A549 (cell line): ENCODE results near the gene KCNQ5. TPM values are rescaled to one million over a fixed set of nuclear protein-coding genes. Genes with fewer than 3 reads are reported as not detected.
"Not testable (repeated sequence)": the region's sequence is repeated elsewhere in the genome, so short reads cannot be mapped to it uniquely, and the experiment has no call there.

Experiments used
- ATAC-seq, 2 experiments: fragments of 200-7000 bp in 1 of 2; fragments of >200 bp in 1 of 2; cut with Nextera tagmentation in 1 of 2; cut with Tn5 transposase in 1 of 2; 3 replicates each; pipeline versions ENCODE4 v1.8.0 to v1.9.1; 2018 to 2020; ENCODE audit warnings: mild to moderate bottlenecking in 1 of 2, moderate library complexity in 1 of 2
- CTCF ChIA-PET: fragments of 300-600 bp; sonication (Branson Sonifier 250); formaldehyde crosslinking; extraction: SDS; loops from one replicate; lab custom pipeline; 2021; ENCODE audit warnings: antibody characterized with exemption, inconsistent platforms; lab: Yijun Ruan, JAX
- POLR2A ChIA-PET: fragments of 350-600 bp; formaldehyde crosslinking; extraction: SDS; loops from one replicate; lab custom pipeline; 2021; ENCODE audit warnings: antibody characterized with exemption, inconsistent platforms; lab: Yijun Ruan, JAX
- DNase-seq, 2 experiments: peaks; one replicate each; pipeline versions ENCODE4 v3.0.0 to v3.0.0-alpha.2; 2011 to 2016; ENCODE audit warnings: low read depth in 1 of 2, low spot score in 1 of 2
- FAIRE-seq: peaks from 2 replicates; lab custom pipeline; 2011; peaks lifted over from hg19 to GRCh38; lab: Jason Lieb, UNC
- H3K27ac ChIP-seq, 2 experiments: fragments of >200 bp; sonication (Bioruptor Twin); formaldehyde crosslinking; 3 replicates each; pipeline ENCODE4 v1.5.1; 2016 to 2017
- H3K4me1 ChIP-seq: fragments of >200 bp; sonication (Bioruptor Twin); formaldehyde crosslinking; 3 replicates; pipeline ENCODE4 v1.6.1; 2016
- H3K4me2 ChIP-seq: fragments of >200 bp; sonication (Bioruptor Twin); formaldehyde crosslinking; 3 replicates; pipeline ENCODE4 v1.6.1; 2016
- H3K4me3 ChIP-seq: fragments of >200 bp; sonication (Bioruptor Twin); formaldehyde crosslinking; 3 replicates; pipeline ENCODE4 v1.5.1; 2016
- H3K9me3 ChIP-seq: fragments of >200 bp; sonication (Bioruptor Twin); formaldehyde crosslinking; 3 replicates; pipeline ENCODE4 v1.6.1; 2016
- CBX2 ChIP-seq: fragments of 200-600 bp; sonication (generic); IDR thresholded peaks from 2 replicates; pipeline ENCODE4 v1.6.1; 2016; ENCODE audit warnings: low read depth, mild to moderate bottlenecking, borderline replicate concordance
- CEBPB ChIP-seq, 2 experiments: fragments of >200 bp in 1 of 2; sonication (Bioruptor Twin) in 1 of 2; formaldehyde crosslinking in 1 of 2; IDR thresholded peaks; 2 replicates each; pipeline ENCODE4 v1.6.1; 2012 to 2016
- CHD2 ChIP-seq: fragments of 150-350 bp; IDR thresholded peaks from 2 replicates; pipeline ENCODE4 v1.6.1; 2014; ENCODE audit warnings: low read length; ENCODE audit not compliant: partially characterized antibody
- EP300 ChIP-seq, 2 experiments: fragments of >200 bp; sonication (Bioruptor Twin); formaldehyde crosslinking; IDR thresholded peaks; 2 replicates in 1 of 2; 3 replicates in 1 of 2; pipeline ENCODE4 v1.6.1; 2016 to 2017
- FOSB ChIP-seq: fragments of 250-450 bp; sonication (Bioruptor Pico); IDR thresholded peaks from 2 replicates; pipeline ENCODE4 v1.5.0; 2020; ENCODE audit warnings: mild to moderate bottlenecking, moderate library complexity
- GATA3 ChIP-seq: IDR thresholded peaks from 2 replicates; pipeline ENCODE4 v1.6.1; 2012; ENCODE audit warnings: borderline replicate concordance
- HDAC2 ChIP-seq: fragments of 200-600 bp; sonication (generic); IDR thresholded peaks from 2 replicates; pipeline ENCODE4 v1.6.1; 2016
- HEYL ChIP-seq: fragments of 250-450 bp; sonication (Bioruptor Pico); IDR thresholded peaks from 2 replicates; pipeline ENCODE4 v1.8.0; 2021; ENCODE audit warnings: mild to moderate bottlenecking, moderate library complexity
- HOXA7 ChIP-seq: fragments of 250-450 bp; sonication (Bioruptor Pico); IDR thresholded peaks from 2 replicates; pipeline ENCODE4 v1.5.0; 2020; ENCODE audit warnings: mild to moderate bottlenecking, moderate library complexity
- KDM1A ChIP-seq: fragments of 200-600 bp; sonication (generic); IDR thresholded peaks from 2 replicates; pipeline ENCODE4 v1.6.1; 2016; ENCODE audit warnings: low read depth, mild to moderate bottlenecking
- MAFK ChIP-seq: fragments of 450-650 bp; IDR thresholded peaks from 2 replicates; pipeline ENCODE4 v1.6.1; 2014; ENCODE audit not compliant: partially characterized antibody
- MAZ ChIP-seq: fragments of 150-350 bp; IDR thresholded peaks from 2 replicates; pipeline ENCODE4 v1.6.1; 2014; ENCODE audit warnings: antibody characterized with exemption, low read depth, low read length, borderline replicate concordance
- MYC ChIP-seq: IDR thresholded peaks from 2 replicates; pipeline ENCODE4 v1.6.1; 2012; ENCODE audit warnings: mild to moderate bottlenecking, inconsistent platforms, low read length, improper control_type of control experiment, borderline replicate concordance
- NFE2L2 ChIP-seq: fragments of 150-350 bp; conservative IDR thresholded peaks from 2 replicates; pipeline ENCODE4 v1.6.1; 2014; ENCODE audit warnings: low read length
- NR3C1 ChIP-seq: fragments of >200 bp; sonication (Bioruptor Twin); formaldehyde crosslinking; IDR thresholded peaks from 3 replicates; pipeline ENCODE4 v1.6.1; 2017
- RAD21 ChIP-seq, 2 experiments: fragments of >200 bp in 1 of 2; sonication (Bioruptor Twin) in 1 of 2; formaldehyde crosslinking in 1 of 2; IDR thresholded peaks in 1 of 2; conservative IDR thresholded peaks in 1 of 2; 2 replicates in 1 of 2; 3 replicates in 1 of 2; pipeline ENCODE4 v1.6.1; 2012 to 2018; ENCODE audit warnings: inconsistent platforms in 1 of 2
- RFX5 ChIP-seq: fragments of 450-650 bp; IDR thresholded peaks from 2 replicates; pipeline ENCODE4 v1.7.1; 2014; ENCODE audit warnings: antibody characterized with exemption, mild to moderate bottlenecking, moderate library complexity
- ZFP36 ChIP-seq: fragments of 450-650 bp; IDR thresholded peaks from 2 replicates; pipeline ENCODE4 v1.6.1; 2014; ENCODE audit warnings: borderline replicate concordance; ENCODE audit not compliant: partially characterized antibody
- ZNF302 ChIP-seq: fragments of 250-450 bp; sonication (Bioruptor Pico); IDR thresholded peaks from 2 replicates; pipeline ENCODE4 v1.9.0; 2021; ENCODE audit warnings: inconsistent platforms, mild to moderate bottlenecking, moderate library complexity
- WGBS: methylation state at CpG from one replicate; pipeline ENCODE4 v1.1.6; 2017; ENCODE audit errors: missing lambda C conversion rate; 5-methylcytosine and 5-hydroxymethylcytosine counted together
- polyA plus RNA-seq, 4 experiments: library from polyadenylated mRNA; depleted of rRNA in 3 of 4; stranded (reverse); fragments of >200 nt; fragmentation: RNase III in 1 of 4; extraction: RNeasy Plus Mini Kit Qiagen cat#74134 plus additional on column Dnase treatment in 1 of 4; gene quantifications; 2 replicates in 3 of 4; 3 replicates in 1 of 4; pipeline ENCODE4 v1.2.3, GENCODE V29; 2011 to 2017
- TF ChIP-seq, protein P1 (sequence below): fragments of >200 bp; sonication (Bioruptor Twin); formaldehyde crosslinking; IDR thresholded peaks from 3 replicates; pipeline ENCODE4 v1.5.1; 2016
- TF ChIP-seq, protein P2 (sequence below): IDR thresholded peaks from 2 replicates; pipeline ENCODE4 v1.6.1; 2012
- TF ChIP-seq, protein P3 (sequence below): fragments of 250-450 bp; sonication (Bioruptor Pico); IDR thresholded peaks from 2 replicates; pipeline ENCODE4 v1.5.0; 2020; ENCODE audit warnings: low read depth, mild to moderate bottlenecking, moderate library complexity
- TF ChIP-seq, protein P4 (sequence below): fragments of 200-600 bp; sonication (generic); IDR thresholded peaks from 2 replicates; pipeline ENCODE4 v1.6.1; 2016; ENCODE audit warnings: antibody characterized with exemption, mild to moderate bottlenecking, moderate library complexity
- TF ChIP-seq, protein P5 (sequence below): fragments of >200 bp; sonication (Bioruptor Twin); formaldehyde crosslinking; IDR thresholded peaks from 2 replicates; pipeline ENCODE4 v1.6.1; 2016

Gene KCNQ5
- polyA plus RNA-seq, 2 of the 4 experiments (the other 2 are of a cell fraction) = 1.2 to 1.3 TPM

DNA sequence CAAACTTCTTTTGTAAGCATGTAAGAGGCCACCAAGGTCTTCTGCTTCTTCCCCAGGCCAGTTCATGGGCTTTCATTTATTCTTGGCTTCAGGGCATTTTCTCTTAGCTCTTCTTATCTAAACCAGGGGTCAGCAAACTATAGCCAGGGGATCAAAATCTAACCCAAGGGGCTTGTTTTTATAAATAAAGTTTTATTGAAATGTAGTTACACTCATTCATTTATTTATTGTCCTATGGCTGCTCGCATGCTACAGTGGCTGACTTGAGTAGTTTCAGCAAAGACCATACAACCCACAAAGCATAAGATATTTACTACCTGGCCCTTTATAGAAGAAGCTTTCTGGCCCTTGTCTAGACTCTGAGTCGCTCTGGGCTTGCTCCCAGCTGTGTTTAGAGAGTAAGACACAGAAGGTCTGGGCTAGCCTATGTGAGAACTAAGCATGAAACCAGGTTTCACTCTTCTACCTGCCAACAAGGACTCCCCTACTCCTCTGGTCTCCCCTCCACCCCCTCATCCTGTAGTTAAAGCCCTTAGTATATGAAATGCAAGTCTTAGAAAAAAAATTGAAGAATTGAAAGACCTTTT is 560.2 kb downstream of the KCNQ5 start:
- TF ChIP-seq CHD2 (no peak), ZNF302 (no peak), HOXA7 (CRISPR knock-in tag) (no peak), HEYL (CRISPR knock-in tag) (no peak), MAFK (no peak), MYC (no peak), MAZ (no peak), FOSB (CRISPR knock-in tag) (no peak), CEBPB (IDR thresholded peaks at IDR 0.05) (no peak), RFX5 (no peak), ZFP36 (no peak), KDM1A (no peak)
- TF ChIP-seq, protein P1, sequence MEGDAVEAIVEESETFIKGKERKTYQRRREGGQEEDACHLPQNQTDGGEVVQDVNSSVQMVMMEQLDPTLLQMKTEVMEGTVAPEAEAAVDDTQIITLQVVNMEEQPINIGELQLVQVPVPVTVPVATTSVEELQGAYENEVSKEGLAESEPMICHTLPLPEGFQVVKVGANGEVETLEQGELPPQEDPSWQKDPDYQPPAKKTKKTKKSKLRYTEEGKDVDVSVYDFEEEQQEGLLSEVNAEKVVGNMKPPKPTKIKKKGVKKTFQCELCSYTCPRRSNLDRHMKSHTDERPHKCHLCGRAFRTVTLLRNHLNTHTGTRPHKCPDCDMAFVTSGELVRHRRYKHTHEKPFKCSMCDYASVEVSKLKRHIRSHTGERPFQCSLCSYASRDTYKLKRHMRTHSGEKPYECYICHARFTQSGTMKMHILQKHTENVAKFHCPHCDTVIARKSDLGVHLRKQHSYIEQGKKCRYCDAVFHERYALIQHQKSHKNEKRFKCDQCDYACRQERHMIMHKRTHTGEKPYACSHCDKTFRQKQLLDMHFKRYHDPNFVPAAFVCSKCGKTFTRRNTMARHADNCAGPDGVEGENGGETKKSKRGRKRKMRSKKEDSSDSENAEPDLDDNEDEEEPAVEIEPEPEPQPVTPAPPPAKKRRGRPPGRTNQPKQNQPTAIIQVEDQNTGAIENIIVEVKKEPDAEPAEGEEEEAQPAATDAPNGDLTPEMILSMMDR = no peak
- TF ChIP-seq, protein P2, sequence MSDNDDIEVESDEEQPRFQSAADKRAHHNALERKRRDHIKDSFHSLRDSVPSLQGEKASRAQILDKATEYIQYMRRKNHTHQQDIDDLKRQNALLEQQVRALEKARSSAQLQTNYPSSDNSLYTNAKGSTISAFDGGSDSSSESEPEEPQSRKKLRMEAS = no peak
- TF ChIP-seq, all 56 proteins: peak for 0
- 26% methylated on average over 2 of the region's 2 CpGs for WGBS
- no peaks in the 10 kb centered on the region for H3K4me1 ChIP-seq
- POLR2A ChIA-PET = no interaction called here
- FAIRE-seq = no peak
- H3K9me3 ChIP-seq = no peaks in the 10 kb centered on the region
- no peak for ATAC-seq
- DNase-seq = no peak
- H3K27ac ChIP-seq = no peak overlapping the region
- CTCF ChIA-PET = interaction anchor here (0.6 to 2.3 kb wide), 6 partner anchors 13 to 770 kb away, joined by 3 to 7 read pairs (median 6); no protein-coding TSS in a partner anchor
- no peak overlapping the region for H3K4me3 ChIP-seq
- no peak overlapping the region for H3K4me2 ChIP-seq

GRCh38 chr6:73193302-73193701 is 571.4 kb downstream of the KCNQ5 start:
- ATAC-seq, H3K4me1 ChIP-seq, CTCF ChIA-PET, DNase-seq, FAIRE-seq, POLR2A ChIA-PET, H3K9me3 ChIP-seq, H3K4me2 ChIP-seq, H3K4me3 ChIP-seq, H3K27ac ChIP-seq: not testable (repeated sequence)
- WGBS = 64% methylated on average over 4 of the region's 4 CpGs

- no peaks in the 10 kb centered on the region for H3K9me3 ChIP-seq
- 76% methylated on average over 6 of the region's 7 CpGs for WGBS
- ATAC-seq = no peak
- H3K4me3 ChIP-seq = no peak overlapping the region
- ChIA-PET POLR2A (no interaction called here), CTCF (interaction anchor here (1.2 kb wide), 1 partner anchor 12 kb away, joined by 3 read pairs; no protein-coding TSS in a partner anchor)
- FAIRE-seq = no peak
- TF ChIP-seq MAFK (no peak), RAD21 (conservative IDR thresholded peaks at IDR 0.05 in 1 of 2, IDR thresholded peaks at IDR 0.05 in 1 of 2) (no peak), MAZ (no peak), NR3C1 (no peak), ZFP36 (no peak), GATA3 (no peak)
- H3K4me1 ChIP-seq = no peaks in the 10 kb centered on the region
- no peak overlapping the region for H3K4me2 ChIP-seq
- DNase-seq = no peak
- H3K27ac ChIP-seq = no peak overlapping the region
Measured at GRCh38 chr6:73194744-73195143, 572.9 kb downstream of the KCNQ5 start.

- CTCF ChIA-PET = no interaction called here
- no peak for DNase-seq
Measured at GRCh38 chr6:73200247-73200646, 578.4 kb downstream of the KCNQ5 start.

More at GRCh38 chr6:73200247-73200646, 578.4 kb downstream of the KCNQ5 start:
- POLR2A ChIA-PET = no interaction called here
- Histone ChIP-seq H3K4me2 (no peak overlapping the region), H3K27ac (no peak overlapping the region), H3K4me3 (no peak overlapping the region), H3K9me3 (no peaks in the 10 kb centered on the region), H3K4me1 (no peaks in the 10 kb centered on the region)
- no peak for FAIRE-seq
- ATAC-seq = no peak
- whole genome bisulfite sequencing = 69% methylated on average over 3 of the region's 3 CpGs
- no peak for TF ChIP-seq NFE2L2
- TF ChIP-seq, protein P3, sequence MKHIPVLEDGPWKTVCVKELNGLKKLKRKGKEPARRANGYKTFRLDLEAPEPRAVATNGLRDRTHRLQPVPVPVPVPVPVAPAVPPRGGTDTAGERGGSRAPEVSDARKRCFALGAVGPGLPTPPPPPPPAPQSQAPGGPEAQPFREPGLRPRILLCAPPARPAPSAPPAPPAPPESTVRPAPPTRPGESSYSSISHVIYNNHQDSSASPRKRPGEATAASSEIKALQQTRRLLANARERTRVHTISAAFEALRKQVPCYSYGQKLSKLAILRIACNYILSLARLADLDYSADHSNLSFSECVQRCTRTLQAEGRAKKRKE = no peak
- TF ChIP-seq, protein P4, sequence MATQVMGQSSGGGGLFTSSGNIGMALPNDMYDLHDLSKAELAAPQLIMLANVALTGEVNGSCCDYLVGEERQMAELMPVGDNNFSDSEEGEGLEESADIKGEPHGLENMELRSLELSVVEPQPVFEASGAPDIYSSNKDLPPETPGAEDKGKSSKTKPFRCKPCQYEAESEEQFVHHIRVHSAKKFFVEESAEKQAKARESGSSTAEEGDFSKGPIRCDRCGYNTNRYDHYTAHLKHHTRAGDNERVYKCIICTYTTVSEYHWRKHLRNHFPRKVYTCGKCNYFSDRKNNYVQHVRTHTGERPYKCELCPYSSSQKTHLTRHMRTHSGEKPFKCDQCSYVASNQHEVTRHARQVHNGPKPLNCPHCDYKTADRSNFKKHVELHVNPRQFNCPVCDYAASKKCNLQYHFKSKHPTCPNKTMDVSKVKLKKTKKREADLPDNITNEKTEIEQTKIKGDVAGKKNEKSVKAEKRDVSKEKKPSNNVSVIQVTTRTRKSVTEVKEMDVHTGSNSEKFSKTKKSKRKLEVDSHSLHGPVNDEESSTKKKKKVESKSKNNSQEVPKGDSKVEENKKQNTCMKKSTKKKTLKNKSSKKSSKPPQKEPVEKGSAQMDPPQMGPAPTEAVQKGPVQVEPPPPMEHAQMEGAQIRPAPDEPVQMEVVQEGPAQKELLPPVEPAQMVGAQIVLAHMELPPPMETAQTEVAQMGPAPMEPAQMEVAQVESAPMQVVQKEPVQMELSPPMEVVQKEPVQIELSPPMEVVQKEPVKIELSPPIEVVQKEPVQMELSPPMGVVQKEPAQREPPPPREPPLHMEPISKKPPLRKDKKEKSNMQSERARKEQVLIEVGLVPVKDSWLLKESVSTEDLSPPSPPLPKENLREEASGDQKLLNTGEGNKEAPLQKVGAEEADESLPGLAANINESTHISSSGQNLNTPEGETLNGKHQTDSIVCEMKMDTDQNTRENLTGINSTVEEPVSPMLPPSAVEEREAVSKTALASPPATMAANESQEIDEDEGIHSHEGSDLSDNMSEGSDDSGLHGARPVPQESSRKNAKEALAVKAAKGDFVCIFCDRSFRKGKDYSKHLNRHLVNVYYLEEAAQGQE = no peak
- TF ChIP-seq CHD2 = no peak
- TF ChIP-seq ZFP36 = no peak
- TF ChIP-seq EP300 (IDR thresholded peaks at IDR 0.05) = no peak
- TF ChIP-seq CBX2 = no peak
- TF ChIP-seq HDAC2 = no peak
- no peak for TF ChIP-seq MAZ
- TF ChIP-seq, protein P5, sequence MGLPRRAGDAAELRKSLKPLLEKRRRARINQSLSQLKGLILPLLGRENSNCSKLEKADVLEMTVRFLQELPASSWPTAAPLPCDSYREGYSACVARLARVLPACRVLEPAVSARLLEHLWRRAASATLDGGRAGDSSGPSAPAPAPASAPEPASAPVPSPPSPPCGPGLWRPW = no peak
